Tibial nerve (tissue), 4 donors: ENCODE measurements around the gene PDZD2.

Experiments
- CTCF ChIP-seq, 5 experiments: fragments of 200-600 bp in 3 of 5; fragments of 450-650 bp in 2 of 5; sonication (generic) in 3 of 5; IDR thresholded peaks; one replicate each; pipeline ENCODE4 v1.5.1; 2016 to 2019; ENCODE audit warnings: antibody characterized with exemption in 5 of 5, mild to moderate bottlenecking in 3 of 5, moderate library complexity in 2 of 5
- EP300 ChIP-seq, 2 donors: sonication (generic); formaldehyde crosslinking; IDR thresholded peaks; one replicate each; pipeline ENCODE4 v1.6.1; 2017; ENCODE audit warnings: antibody characterized with exemption in 2 of 2, mild to moderate bottlenecking in 1 of 2
- POLR2A ChIP-seq, 2 donors: fragments of 450-650 bp; IDR thresholded peaks; one replicate each; pipeline ENCODE4 v1.6.1; 2017; ENCODE audit warnings: antibody characterized with exemption in 2 of 2, mild to moderate bottlenecking in 2 of 2, moderate library complexity in 2 of 2

GRCh38 chr5:31833710-31834109 is 194.8 kb downstream of the PDZD2 start:
- TF ChIP-seq POLR2A (IDR thresholded peaks at IDR 0.05) = no peak
- TF ChIP-seq CTCF (IDR thresholded peaks at IDR 0.05) = no peak
- no peak for TF ChIP-seq EP300 (IDR thresholded peaks at IDR 0.05)
